OCI-LY7 (cell line): Measurements from ENCODE around the gene PANK3. TPM values are rescaled to one million over a fixed set of nuclear protein-coding genes. Genes with fewer than 3 reads are reported as not detected.

Source experiments
- BruUV-seq: library from RNA; stranded (reverse); fragments of 400-500 nt; replicated peaks from 2 replicates; lab custom pipeline; 2021; lab: Mats Ljungman, UMichigan
- CTCF ChIA-PET: fragments of 300-600 bp; sonication (Branson Sonifier 250); formaldehyde crosslinking; loops from one replicate; lab custom pipeline; 2022; ENCODE audit warnings: antibody characterized with exemption; ENCODE audit not compliant: unreplicated experiment; lab: Charles Lee
- POLR2A ChIA-PET: fragments of 300-600 bp; sonication (Branson Sonifier 250); formaldehyde crosslinking; loops from one replicate; lab custom pipeline; 2022; ENCODE audit warnings: antibody characterized with exemption; lab: Charles Lee
- DNase-seq: peaks from one replicate; pipeline ENCODE4 v3.0.0-alpha.2; 2015; ENCODE audit warnings: low spot score
- H2AFZ ChIP-seq: fragments of 200-600 bp; sonication (generic), shearing (Covaris generic); 2 replicates; pipeline ENCODE4 v1.6.1; 2014; ENCODE audit warnings: mild to moderate bottlenecking, antibody characterized with exemption, low read length, moderate library complexity
- H3K27ac ChIP-seq: fragments of 200-600 bp; sonication (generic); 2 replicates; pipeline ENCODE4 v1.5.1; 2014; ENCODE audit warnings: mixed run types, low read depth, mild to moderate bottlenecking, moderate library complexity, low read length, inconsistent platforms; ENCODE audit not compliant: poor library complexity, severe bottlenecking
- H3K36me3 ChIP-seq: fragments of 200-600 bp; sonication (generic); 2 replicates; pipeline ENCODE4 v1.6.1; 2014; ENCODE audit warnings: mild to moderate bottlenecking, antibody characterized with exemption, low read length, moderate library complexity, mixed read lengths; ENCODE audit not compliant: insufficient read depth
- H3K4me1 ChIP-seq: fragments of 200-600 bp; sonication (generic); 2 replicates; pipeline ENCODE4 v1.5.1; 2014; ENCODE audit warnings: mild to moderate bottlenecking, low read length; ENCODE audit not compliant: insufficient read depth, poor library complexity, severe bottlenecking
- H3K4me2 ChIP-seq: fragments of 200-600 bp; sonication (generic); 2 replicates; pipeline ENCODE4 v1.6.1; 2014; ENCODE audit warnings: mild to moderate bottlenecking, low read length
- H3K4me3 ChIP-seq: fragments of 200-600 bp; sonication (generic); 2 replicates; pipeline ENCODE4 v1.5.1; 2014; ENCODE audit warnings: mild to moderate bottlenecking, low read depth, low read length; ENCODE audit not compliant: poor library complexity, severe bottlenecking
- H3K79me2 ChIP-seq: fragments of 200-600 bp; sonication (generic); 2 replicates; pipeline ENCODE4 v1.6.1; 2016; ENCODE audit warnings: low read depth, mild to moderate bottlenecking, low read length, moderate library complexity, mixed read lengths; ENCODE audit not compliant: insufficient read depth
- H3K9me2 ChIP-seq: fragments of 200-600 bp; sonication (generic); 2 replicates; pipeline ENCODE4 v1.6.1; 2016; ENCODE audit warnings: mild to moderate bottlenecking, low read length, mixed read lengths; ENCODE audit not compliant: insufficient read depth
- H3K9me3 ChIP-seq: fragments of 200-600 bp; sonication (generic); 2 replicates; pipeline ENCODE4 v1.6.1; 2014; ENCODE audit warnings: mild to moderate bottlenecking, mixed run types, low read length, mixed read lengths
- H4K20me1 ChIP-seq: fragments of 200-600 bp; sonication (generic); 2 replicates; pipeline ENCODE4 v1.6.1; 2014; ENCODE audit warnings: mild to moderate bottlenecking, antibody characterized with exemption, low read length, moderate library complexity, mixed read lengths; ENCODE audit not compliant: insufficient read depth
- EZH2phosphoT487 ChIP-seq: fragments of 200-600 bp; sonication (generic); IDR thresholded peaks from 2 replicates; pipeline ENCODE4 v1.6.1; 2018; ENCODE audit warnings: low read depth, borderline replicate concordance, mild to moderate bottlenecking, mixed run types, antibody characterized with exemption, low read length, moderate library complexity, mixed read lengths
- intact Hi-C: fragments of 100-400 bp; cut with micrococcal nuclease; formaldehyde crosslinking; loops from one replicate; pipeline ENCODE4 v1.10.0; 2022; ENCODE audit not compliant: unreplicated experiment
- total RNA-seq, 2 experiments: library from RNA; depleted of rRNA in 1 of 2; stranded (reverse); fragments of >200 nt in 1 of 2; shearing (Covaris generic) in 1 of 2; gene quantifications; 2 replicates each; pipeline ENCODE4 v1.2.3, GENCODE V29; 2014 to 2022
- TF ChIP-seq, protein P1 (sequence below): fragments of 200-600 bp; sonication (generic); conservative IDR thresholded peaks from 2 replicates; pipeline ENCODE4 v1.5.1; 2014; ENCODE audit warnings: mild to moderate bottlenecking, antibody characterized with exemption, low read length, moderate library complexity, mixed read lengths

PANK3 gene
- total RNA-seq, 2 experiments from 2014 or later = 33.9 to 76.6 TPM

DNA sequence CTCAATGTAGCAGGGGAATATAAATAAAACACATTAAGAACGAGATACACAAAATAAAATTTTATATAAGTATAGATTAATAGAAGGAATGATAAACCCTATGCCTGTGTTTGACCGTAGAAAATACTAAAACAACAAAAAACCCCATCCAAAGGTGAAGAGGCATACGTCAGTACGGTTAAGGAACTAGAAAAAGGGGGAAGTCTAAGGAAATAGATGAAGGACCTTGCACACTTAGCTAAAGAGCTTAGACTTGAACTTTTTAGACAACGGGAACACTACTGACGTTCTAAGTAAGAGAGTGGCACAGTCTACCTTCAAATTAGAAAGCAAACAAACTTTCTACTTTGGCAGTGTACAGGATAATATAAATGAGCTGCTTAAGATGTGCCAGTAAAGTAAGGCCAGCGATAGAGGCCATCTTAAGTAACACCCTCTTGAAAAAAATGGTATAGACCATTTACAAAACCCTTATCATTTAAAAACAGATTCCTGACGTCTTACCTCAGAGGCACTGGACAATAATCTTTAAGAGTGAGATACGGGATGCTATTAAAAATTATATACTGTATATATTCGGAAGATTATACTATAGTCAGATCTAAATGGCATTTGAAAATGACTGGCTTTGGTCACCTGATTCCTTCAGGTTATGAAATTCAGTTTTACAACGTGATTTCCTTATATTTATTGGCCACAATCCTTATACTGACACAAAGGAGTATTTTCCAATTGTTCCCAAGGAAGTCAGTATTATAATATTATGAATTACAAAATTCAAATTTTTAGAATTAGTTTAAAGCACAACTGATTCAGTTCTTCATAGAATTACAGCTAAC lies 8.5 kb downstream of the PANK3 start:
- Histone ChIP-seq H2AFZ (no peak overlapping the region), H3K36me3 (peaks cover 72% of the 10 kb centered on the region), H3K4me3 (no peak overlapping the region), H3K27ac (no peak overlapping the region), H3K4me2 (no peak overlapping the region), H4K20me1 (peaks cover 4% of the 10 kb centered on the region), H3K4me1 (peaks cover 5% of the 10 kb centered on the region), H3K9me3 (peaks cover 13% of the 10 kb centered on the region; the same call in 1 of the 2 replicates), H3K79me2 (peaks cover 94% of the 10 kb centered on the region), H3K9me2 (no peaks in the 10 kb centered on the region)
- BruUV-seq = no TSS peak
- no peak for DNase-seq
- CTCF ChIA-PET = no interaction called here
- TF ChIP-seq EZH2phosphoT487 = no peak
- TF ChIP-seq, protein P1, sequence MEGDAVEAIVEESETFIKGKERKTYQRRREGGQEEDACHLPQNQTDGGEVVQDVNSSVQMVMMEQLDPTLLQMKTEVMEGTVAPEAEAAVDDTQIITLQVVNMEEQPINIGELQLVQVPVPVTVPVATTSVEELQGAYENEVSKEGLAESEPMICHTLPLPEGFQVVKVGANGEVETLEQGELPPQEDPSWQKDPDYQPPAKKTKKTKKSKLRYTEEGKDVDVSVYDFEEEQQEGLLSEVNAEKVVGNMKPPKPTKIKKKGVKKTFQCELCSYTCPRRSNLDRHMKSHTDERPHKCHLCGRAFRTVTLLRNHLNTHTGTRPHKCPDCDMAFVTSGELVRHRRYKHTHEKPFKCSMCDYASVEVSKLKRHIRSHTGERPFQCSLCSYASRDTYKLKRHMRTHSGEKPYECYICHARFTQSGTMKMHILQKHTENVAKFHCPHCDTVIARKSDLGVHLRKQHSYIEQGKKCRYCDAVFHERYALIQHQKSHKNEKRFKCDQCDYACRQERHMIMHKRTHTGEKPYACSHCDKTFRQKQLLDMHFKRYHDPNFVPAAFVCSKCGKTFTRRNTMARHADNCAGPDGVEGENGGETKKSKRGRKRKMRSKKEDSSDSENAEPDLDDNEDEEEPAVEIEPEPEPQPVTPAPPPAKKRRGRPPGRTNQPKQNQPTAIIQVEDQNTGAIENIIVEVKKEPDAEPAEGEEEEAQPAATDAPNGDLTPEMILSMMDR = no peak
- intact Hi-C loops = loop anchor here (10.0 kb wide), 1 partner anchor 1014 kb away; the partner anchor contains the start of gene SPDL1
- POLR2A ChIA-PET = no interaction called here

DNA sequence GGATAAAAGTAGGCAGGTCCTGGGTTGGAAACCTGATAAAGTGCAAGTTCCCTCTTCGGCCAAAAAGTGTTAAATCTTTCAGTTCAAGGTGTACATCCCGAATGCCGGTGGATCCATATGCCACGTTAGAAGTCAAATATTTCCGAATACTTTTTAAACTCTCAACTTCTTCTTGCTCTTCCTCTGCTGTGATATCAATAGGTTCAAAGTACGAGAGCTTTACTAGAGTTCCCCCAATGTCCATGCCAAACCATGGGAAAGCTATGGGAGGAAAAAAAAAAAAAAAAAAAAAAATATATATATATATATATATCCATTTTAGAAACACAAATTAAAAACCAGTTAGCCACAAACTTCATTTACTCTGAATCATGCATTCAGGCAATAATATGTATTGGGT lies 10.4 kb downstream of the PANK3 start:
- no peak overlapping the region for H3K4me2 ChIP-seq
- peaks cover 7% of the 10 kb centered on the region for H4K20me1 ChIP-seq
- no peaks in the 10 kb centered on the region for H3K9me2 ChIP-seq
- intact Hi-C loops = no loop called here
- POLR2A ChIA-PET = interaction anchor here (0.7 to 2.0 kb wide), 2 partner anchors 14 to 554 kb away, joined by 5 to 7 read pairs; no protein-coding TSS in a partner anchor
- peaks cover 74% of the 10 kb centered on the region for H3K36me3 ChIP-seq
- no peak overlapping the region for H3K4me3 ChIP-seq
- H3K27ac ChIP-seq = no peak overlapping the region
- H2AFZ ChIP-seq = no peak overlapping the region
- no peaks in the 10 kb centered on the region for H3K9me3 ChIP-seq
- peaks cover 94% of the 10 kb centered on the region for H3K79me2 ChIP-seq
- no peak for DNase-seq
- CTCF ChIA-PET = no interaction called here
- no peaks in the 10 kb centered on the region for H3K4me1 ChIP-seq
- no peak for TF ChIP-seq EZH2phosphoT487
- TF ChIP-seq, protein P1 = no peak
- BruUV-seq = no TSS peak

DNA sequence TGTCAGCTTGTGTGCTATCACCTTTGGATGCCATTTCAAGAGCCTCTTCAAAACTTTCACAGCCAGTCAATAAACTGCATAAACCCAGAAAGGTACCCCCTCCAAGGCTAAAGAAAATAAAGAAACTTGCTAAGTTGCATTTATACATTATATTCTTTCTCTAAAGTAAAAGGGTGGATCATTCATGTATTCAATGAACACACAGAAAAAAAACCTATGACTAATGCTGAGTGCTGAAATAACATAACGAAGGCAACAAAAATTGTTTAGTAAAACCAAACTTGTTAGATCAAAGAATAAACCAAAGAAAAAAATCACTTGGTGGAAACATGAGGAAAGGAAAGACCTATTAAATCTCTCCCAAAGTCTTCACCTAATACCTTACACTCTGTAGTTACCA lies 15.2 kb downstream of the PANK3 start:
- H3K9me3 ChIP-seq = no peaks in the 10 kb centered on the region
- ChIA-PET CTCF (no interaction called here), POLR2A (no interaction called here)
- no peak overlapping the region for H3K4me3 ChIP-seq
- H3K27ac ChIP-seq = no peak overlapping the region
- H2AFZ ChIP-seq = no peak overlapping the region
- H3K9me2 ChIP-seq = no peaks in the 10 kb centered on the region
- no TSS peak for BruUV-seq
- H3K4me2 ChIP-seq = no peak overlapping the region
- peaks cover 24% of the 10 kb centered on the region; the same call in 1 of the 2 replicates for H4K20me1 ChIP-seq
- H3K4me1 ChIP-seq = no peaks in the 10 kb centered on the region
- TF ChIP-seq, protein P1 = no peak
- no peak for TF ChIP-seq EZH2phosphoT487
- peaks cover 96% of the 10 kb centered on the region for H3K36me3 ChIP-seq
- H3K79me2 ChIP-seq = peaks cover 72% of the 10 kb centered on the region
- DNase-seq = no peak
- intact Hi-C loops = loop anchor here (5.0 kb wide), 1 partner anchor 72 kb away; no protein-coding TSS in a partner anchor
